Measurements from ENCODE around the gene DNMBP. TPM values are rescaled to one million over a fixed set of nuclear protein-coding genes. Genes with fewer than 3 reads are reported as not detected.
A peak's percentile ranks its signal among the peaks of the same experiment; 100 is the strongest.
"Not testable (repeated sequence)": the region's sequence is repeated elsewhere in the genome, so short reads cannot be mapped to it uniquely, and the experiment has no call there.

DNMBP gene
- total RNA-seq, 2 donors from 2014 or later = 15.5 to 27.9 TPM

GRCh38 chr10:99845837-99846382 is 163.8 kb downstream of the DNMBP start:
- Histone ChIP-seq H3K27me3 (replicated peaks; ENCODE audit: insufficient read depth) (no peaks in the 10 kb centered on the region), H3K36me3 (no peaks in the 10 kb centered on the region), H3K4me3 (peak overlapping the region in 1 of 2 donors; percentile 15), H3K4me1 (replicated peaks) (no peaks in the 10 kb centered on the region), H3K9me3 (no peaks in the 10 kb centered on the region), H3K27ac (peak overlapping the region in 1 of 2 donors; percentile 11)
- TF ChIP-seq, protein P1, sequence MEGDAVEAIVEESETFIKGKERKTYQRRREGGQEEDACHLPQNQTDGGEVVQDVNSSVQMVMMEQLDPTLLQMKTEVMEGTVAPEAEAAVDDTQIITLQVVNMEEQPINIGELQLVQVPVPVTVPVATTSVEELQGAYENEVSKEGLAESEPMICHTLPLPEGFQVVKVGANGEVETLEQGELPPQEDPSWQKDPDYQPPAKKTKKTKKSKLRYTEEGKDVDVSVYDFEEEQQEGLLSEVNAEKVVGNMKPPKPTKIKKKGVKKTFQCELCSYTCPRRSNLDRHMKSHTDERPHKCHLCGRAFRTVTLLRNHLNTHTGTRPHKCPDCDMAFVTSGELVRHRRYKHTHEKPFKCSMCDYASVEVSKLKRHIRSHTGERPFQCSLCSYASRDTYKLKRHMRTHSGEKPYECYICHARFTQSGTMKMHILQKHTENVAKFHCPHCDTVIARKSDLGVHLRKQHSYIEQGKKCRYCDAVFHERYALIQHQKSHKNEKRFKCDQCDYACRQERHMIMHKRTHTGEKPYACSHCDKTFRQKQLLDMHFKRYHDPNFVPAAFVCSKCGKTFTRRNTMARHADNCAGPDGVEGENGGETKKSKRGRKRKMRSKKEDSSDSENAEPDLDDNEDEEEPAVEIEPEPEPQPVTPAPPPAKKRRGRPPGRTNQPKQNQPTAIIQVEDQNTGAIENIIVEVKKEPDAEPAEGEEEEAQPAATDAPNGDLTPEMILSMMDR (IDR thresholded peaks at IDR 0.05) = peak; percentile 73 to 96 (median 94)
- TF ChIP-seq POLR2A (IDR thresholded peaks at IDR 0.05) (no peak), POLR2AphosphoS5 (IDR thresholded peaks at IDR 0.05) (peak; percentile 65)
- intact Hi-C loops (cut with DNase I) = loop anchor here (5.0 kb wide), 1 partner anchor 201 kb away; no protein-coding TSS in a partner anchor
- peak; percentile 82 for DNase-seq (ENCODE audit: low spot score)
- 4% methylated on average over 18 of the region's 18 CpGs for WGBS

DNA sequence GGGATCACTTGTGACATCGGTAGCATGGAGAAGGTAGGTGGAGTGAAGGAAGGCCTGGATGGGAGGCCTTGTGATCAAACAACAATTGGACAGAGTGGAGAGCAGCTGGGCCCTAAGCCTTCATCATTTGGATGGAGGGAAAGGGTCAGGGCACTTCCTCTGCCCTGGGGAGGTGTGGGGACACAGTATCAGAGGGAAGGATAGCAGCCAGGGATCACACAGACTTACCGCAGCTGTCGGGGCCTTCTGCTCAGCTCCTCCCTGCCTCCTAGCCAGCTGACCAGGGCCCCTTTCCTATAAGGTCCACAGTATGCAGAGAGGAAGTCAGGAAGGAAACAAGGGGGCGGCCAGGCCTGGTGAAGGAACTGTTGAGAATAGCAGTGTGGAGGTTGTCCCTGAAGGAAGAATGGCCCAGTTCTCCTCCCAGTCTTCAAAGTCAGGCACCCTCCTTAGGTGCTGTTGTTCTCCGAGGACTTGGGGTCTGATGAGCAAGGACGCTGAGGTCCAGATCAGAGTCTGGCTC is 165.3 kb downstream of the DNMBP start:
- H3K4me1 ChIP-seq (replicated peaks) = no peaks in the 10 kb centered on the region
- no peaks in the 10 kb centered on the region for H3K9me3 ChIP-seq
- TF ChIP-seq POLR2A (IDR thresholded peaks at IDR 0.05) = no peak
- no peak for TF ChIP-seq POLR2AphosphoS5 (IDR thresholded peaks at IDR 0.05)
- TF ChIP-seq, protein P1 (IDR thresholded peaks at IDR 0.05) = no peak
- no peak overlapping the region for H3K4me3 ChIP-seq
- no peak overlapping the region for H3K27ac ChIP-seq
- intact Hi-C loops (cut with DNase I) = no loop called here
- 90% methylated on average over 6 of the region's 6 CpGs for whole genome bisulfite sequencing
- no peaks in the 10 kb centered on the region for H3K36me3 ChIP-seq
- DNase-seq (ENCODE audit: low spot score) = no peak
- no peaks in the 10 kb centered on the region for H3K27me3 ChIP-seq (replicated peaks; ENCODE audit: insufficient read depth)

DNA sequence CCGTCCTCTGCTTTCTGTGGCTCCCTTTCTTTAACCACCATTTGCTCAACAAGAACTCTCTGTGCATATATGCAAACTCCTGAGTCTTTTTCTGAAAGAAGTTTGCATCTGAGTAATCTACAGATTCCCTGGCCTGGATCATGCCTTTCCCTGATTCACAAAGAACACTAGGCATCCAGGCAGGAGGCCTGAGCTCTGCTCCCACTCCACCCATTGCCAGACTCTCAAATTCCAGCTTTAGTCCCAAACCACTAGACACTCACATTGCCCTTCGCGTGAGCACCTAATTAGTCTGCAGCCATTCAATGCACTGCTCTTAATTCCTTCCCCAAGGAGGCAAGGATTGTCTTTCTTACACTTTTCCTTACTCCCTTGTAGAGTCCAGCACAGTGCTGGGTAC is 166.4 kb downstream of the DNMBP start:
- Histone ChIP-seq H3K36me3 (no peaks in the 10 kb centered on the region), H3K27me3 (replicated peaks; ENCODE audit: insufficient read depth) (no peaks in the 10 kb centered on the region), H3K4me3 (no peak overlapping the region), H3K9me3 (no peaks in the 10 kb centered on the region), H3K27ac (no peak overlapping the region), H3K4me1 (replicated peaks) (no peaks in the 10 kb centered on the region)
- DNase-seq (ENCODE audit: low spot score) = no peak
- no peak for TF ChIP-seq POLR2AphosphoS5 (IDR thresholded peaks at IDR 0.05)
- TF ChIP-seq, protein P1 (IDR thresholded peaks at IDR 0.05) = no peak
- TF ChIP-seq POLR2A (IDR thresholded peaks at IDR 0.05) = no peak
- intact Hi-C loops (cut with DNase I) = no loop called here
- WGBS = 85% methylated on average over 3 of the region's 3 CpGs

GRCh38 chr10:99841746-99842145 is 168.0 kb downstream of the DNMBP start:
- intact Hi-C loops (cut with DNase I) = no loop called here
- H3K4me3 ChIP-seq = no peak overlapping the region
- WGBS = 83% methylated on average over 7 of the region's 7 CpGs

GRCh38 chr10:99840859-99841258 is 168.9 kb downstream of the DNMBP start:
- H3K9me3 ChIP-seq; H3K36me3 ChIP-seq; intact Hi-C loops (cut with DNase I); DNase-seq (ENCODE audit: low spot score); H3K4me3 ChIP-seq; H3K4me1 ChIP-seq (replicated peaks); H3K27ac ChIP-seq; H3K27me3 ChIP-seq (replicated peaks; ENCODE audit: insufficient read depth): not testable (repeated sequence)
- 89% methylated on average over 2 of the region's 2 CpGs for WGBS

More at GRCh38 chr10:99841746-99842145, 168.0 kb downstream of the DNMBP start:
- no peaks in the 10 kb centered on the region for H3K27me3 ChIP-seq (replicated peaks; ENCODE audit: insufficient read depth)
- TF ChIP-seq POLR2A (IDR thresholded peaks at IDR 0.05) (no peak), POLR2AphosphoS5 (IDR thresholded peaks at IDR 0.05) (no peak)
- TF ChIP-seq, protein P1 (IDR thresholded peaks at IDR 0.05) = no peak
- no peaks in the 10 kb centered on the region for H3K4me1 ChIP-seq (replicated peaks)
- no peak overlapping the region for H3K27ac ChIP-seq
- H3K36me3 ChIP-seq = no peaks in the 10 kb centered on the region
- no peaks in the 10 kb centered on the region for H3K9me3 ChIP-seq
- DNase-seq (ENCODE audit: low spot score) = no peak
